Fibroblast of the aortic adventitia (primary cell): ENCODE measurements around the gene EVC2. TPM values are rescaled to one million over a fixed set of nuclear protein-coding genes. Genes with fewer than 3 reads are reported as not detected.

Source experiments
- DNase-seq: peaks from one replicate; pipeline ENCODE4 v3.0.0-alpha.2; 2010; ENCODE audit warnings: low read depth
- H3K4me3 ChIP-seq: 2 replicates; pipeline ENCODE4 v1.5.1; 2011; ENCODE audit warnings: low read depth, mild to moderate bottlenecking, control low read depth, low read length, moderate library complexity
- CTCF ChIP-seq: IDR thresholded peaks from 2 replicates; pipeline ENCODE4 v1.5.1; 2011; ENCODE audit warnings: mild to moderate bottlenecking, low read length, control low read depth, inconsistent platforms; ENCODE audit not compliant: insufficient read depth
- total RNA-seq: library from RNA; depleted of rRNA; stranded (reverse); fragments of >200 nt; gene quantifications from 2 replicates; pipeline ENCODE4 v1.2.3, GENCODE V29; 2012; ENCODE audit warnings: low replicate concordance

EVC2 gene
- total RNA-seq, 1 donor: 15.5 TPM

- DNase-seq: no peak
- no peak for TF ChIP-seq CTCF
- H3K4me3 ChIP-seq: no peak overlapping the region
Observed at GRCh38 chr4:5592272-5592671, 116.1 kb downstream of the EVC2 start.

GRCh38 chr4:5589495-5589894 is 118.9 kb downstream of the EVC2 start:
- TF ChIP-seq CTCF: no peak
- DNase-seq: no peak
- no peak overlapping the region for H3K4me3 ChIP-seq

GRCh38 chr4:5588046-5588445 is 120.3 kb downstream of the EVC2 start:
- no peak for TF ChIP-seq CTCF
- DNase-seq: no peak
- no peak overlapping the region for H3K4me3 ChIP-seq

GRCh38 chr4:5575941-5576340 is 132.4 kb downstream of the EVC2 start:
- TF ChIP-seq CTCF: no peak
- DNase-seq: no peak
- no peak overlapping the region for H3K4me3 ChIP-seq

GRCh38 chr4:5574386-5574785 is 134.0 kb downstream of the EVC2 start:
- H3K4me3 ChIP-seq: no peak overlapping the region
- no peak for DNase-seq
- TF ChIP-seq CTCF: no peak

- no peak for TF ChIP-seq CTCF
Observed at GRCh38 chr4:5573965-5574364, 134.4 kb downstream of the EVC2 start.

GRCh38 chr4:5572751-5573150 is 135.6 kb downstream of the EVC2 start:
- TF ChIP-seq CTCF: no peak
- H3K4me3 ChIP-seq: no peak overlapping the region
- DNase-seq: no peak

More at GRCh38 chr4:5573965-5574364, 134.4 kb downstream of the EVC2 start:
- no peak for DNase-seq
- no peak overlapping the region for H3K4me3 ChIP-seq
